GM23248 (cell line): ENCODE results near the gene GRID2.

ENCODE experiments used
- EZH2 ChIP-seq: fragments of 200-600 bp; sonication (generic); IDR thresholded peaks from 2 replicates; pipeline ENCODE4 v1.6.1; 2018; ENCODE audit warnings: antibody characterized with exemption, mild to moderate bottlenecking; ENCODE audit not compliant: insufficient read depth, poor library complexity, severe bottlenecking
- EZH2phosphoT487 ChIP-seq: fragments of 200-600 bp; sonication (generic); IDR thresholded peaks from 2 replicates; pipeline ENCODE4 v1.6.1; 2018; ENCODE audit warnings: antibody characterized with exemption, moderate library complexity, mild to moderate bottlenecking, low read depth; ENCODE audit not compliant: insufficient read depth

DNA sequence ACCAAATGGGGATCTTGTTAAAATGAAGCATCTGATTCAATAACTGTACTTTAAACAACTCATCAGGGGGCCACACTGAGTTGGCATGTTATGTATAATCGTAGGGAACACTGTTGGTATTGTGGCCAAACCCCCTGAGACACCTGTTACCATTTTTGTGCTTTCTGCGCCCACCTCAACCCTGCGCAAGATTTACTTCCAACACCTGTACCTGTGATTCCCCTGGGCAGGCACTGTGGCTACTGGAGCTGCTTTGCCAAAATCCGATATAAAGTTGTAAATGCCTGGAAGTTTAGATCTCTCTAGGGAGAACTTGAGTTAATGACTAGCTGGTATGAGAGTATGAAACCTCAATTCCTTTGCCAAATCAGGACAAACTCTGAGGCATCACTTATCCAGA lies 1265.0 kb downstream of the GRID2 start:
- TF ChIP-seq EZH2phosphoT487 (no peak), EZH2 (no peak)
